NCI-H446 (cell line): ENCODE measurements around the gene FAM149A.

Source experiments
- DNase-seq, 2 experiments: peaks; one replicate each; lab custom pipeline; 2025; lab: John Stamatoyannopoulos, UW

Gene FAM149A

DNA sequence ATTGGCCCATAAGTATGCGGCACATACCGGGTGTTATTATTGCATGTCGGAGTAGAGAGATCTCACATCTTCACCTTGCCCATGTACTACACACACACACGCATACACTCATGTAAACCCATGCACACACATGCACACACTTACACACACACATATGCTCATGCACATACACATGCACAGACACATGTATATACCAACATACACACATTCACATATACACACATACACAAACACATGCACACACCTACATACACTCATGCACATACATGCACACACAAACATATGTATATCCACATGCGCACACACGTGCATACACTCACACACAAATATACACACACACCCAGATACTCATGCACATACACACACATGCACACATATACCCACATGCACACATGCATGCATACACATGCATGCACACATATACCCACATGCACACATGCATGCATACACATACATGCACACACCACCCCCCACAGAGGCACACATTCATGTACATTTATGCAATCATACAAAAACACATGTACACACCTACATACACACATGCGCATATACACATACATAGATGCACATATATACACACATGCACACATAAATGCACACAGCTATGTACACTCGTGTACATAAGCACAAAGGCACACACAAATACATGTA, 98.1 kb downstream of the FAM149A start:
- no peak for DNase-seq

DNA sequence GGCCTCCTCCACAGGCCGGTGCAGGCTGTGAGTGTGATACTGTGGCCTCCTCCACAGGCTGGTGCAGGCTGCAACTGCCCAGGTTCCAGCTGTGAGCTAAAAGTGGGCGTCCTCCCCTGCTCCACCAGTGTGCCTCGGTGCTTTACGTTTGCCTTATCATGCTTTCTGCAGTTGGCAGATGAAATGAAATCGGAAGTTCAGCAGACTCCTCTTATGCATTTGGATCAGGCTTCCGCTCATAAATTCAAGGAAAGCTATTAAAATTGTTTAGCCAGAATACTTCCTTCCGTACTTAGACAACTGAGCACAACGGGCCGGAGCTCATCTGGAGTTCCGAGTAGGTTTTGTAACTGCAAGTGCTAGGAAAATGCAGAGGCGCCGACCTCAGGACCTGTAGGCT, 98.9 kb downstream of the FAM149A start:
- DNase-seq, result no peak

DNA sequence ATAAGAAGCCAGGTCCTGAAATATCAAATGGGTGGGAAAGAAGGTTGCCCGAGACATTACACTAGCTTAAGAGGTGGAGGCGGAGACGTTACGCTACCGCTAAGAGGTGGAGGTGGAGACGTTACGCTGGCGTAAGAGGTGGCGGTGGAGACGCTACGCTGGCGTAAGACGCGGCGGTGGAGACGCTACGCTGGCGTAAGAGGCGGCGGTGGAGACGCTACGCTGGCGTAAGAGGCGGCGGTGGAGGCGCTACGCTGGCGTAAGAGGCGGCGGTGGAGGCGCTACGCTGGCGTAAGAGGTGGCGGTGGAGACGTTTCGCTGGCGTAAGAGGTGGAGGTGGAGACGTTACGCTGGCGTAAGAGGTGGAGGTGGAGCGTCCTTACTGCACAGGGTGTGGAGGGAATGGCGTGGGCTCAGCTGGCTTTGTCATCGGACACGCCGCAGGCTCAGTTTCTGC, 99.6 kb downstream of the FAM149A start:
- DNase-seq, result no peak

DNA sequence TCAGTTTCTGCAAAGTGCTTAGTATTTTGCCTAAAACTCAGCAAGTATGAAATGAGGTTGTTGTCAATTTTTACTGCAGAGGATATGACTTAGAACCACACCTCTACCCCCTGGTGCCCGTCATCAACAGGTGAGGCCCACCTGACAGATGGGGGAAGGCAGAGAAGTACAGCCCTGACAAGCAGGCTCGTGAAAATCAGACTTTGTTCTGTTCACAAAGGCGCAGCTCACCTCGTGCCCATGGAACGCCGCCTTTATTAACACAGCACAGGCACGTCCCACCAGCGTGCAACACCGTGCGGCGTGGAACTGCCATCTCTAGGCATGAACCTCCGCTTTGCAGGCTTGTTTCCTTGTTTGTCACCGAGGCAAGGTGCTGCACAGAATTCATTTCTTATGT, 100.2 kb downstream of the FAM149A start:
- no peak for DNase-seq

DNA sequence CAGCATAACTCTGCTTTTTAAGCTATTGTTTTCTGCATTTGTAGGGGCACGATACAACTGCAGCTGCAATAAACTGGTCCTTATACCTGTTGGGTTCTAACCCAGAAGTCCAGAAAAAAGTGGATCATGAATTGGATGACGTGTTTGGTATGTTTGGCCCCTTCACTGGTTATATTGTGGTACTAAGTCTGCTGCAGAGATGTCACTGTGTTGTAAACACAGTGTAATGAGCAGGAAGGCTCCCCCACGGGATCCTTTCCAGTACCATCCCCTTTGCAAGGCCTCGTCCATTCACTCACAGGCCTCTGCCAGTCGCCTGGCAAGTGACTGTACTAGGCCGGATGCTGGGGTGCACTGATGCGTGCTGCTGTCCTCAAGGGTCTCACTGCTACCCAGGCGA, 100.7 kb downstream of the FAM149A start:
- DNase-seq, result no peak

DNA sequence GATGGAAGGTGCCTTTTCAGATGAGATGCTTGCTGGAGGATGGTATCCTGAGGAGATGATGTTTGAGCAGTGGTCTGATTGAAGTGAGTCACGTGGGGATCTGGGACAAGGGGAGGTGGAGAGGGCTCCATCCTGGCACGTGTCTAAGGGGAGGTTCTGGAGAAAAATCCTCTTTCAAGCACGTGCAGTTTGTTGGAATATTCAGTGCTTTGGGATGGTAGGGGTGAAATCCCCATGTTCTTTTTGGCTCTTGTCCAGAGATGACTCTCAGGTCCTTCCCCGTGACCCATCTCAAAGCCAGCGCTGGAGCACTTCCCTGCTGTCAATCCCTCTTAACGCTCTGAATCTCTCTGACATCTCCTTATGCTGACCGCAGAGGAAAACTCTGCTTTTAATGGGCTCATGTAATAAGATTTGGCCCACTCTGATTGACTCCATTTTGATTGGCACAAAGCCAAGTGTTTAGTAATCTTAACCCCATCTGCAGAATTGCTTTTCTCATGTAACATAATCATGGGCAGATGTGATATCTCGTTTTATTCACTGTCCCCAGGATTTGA, 112.0 kb downstream of the FAM149A start:
- peak in 1 of 2 experiments; percentile 2 for DNase-seq

DNA sequence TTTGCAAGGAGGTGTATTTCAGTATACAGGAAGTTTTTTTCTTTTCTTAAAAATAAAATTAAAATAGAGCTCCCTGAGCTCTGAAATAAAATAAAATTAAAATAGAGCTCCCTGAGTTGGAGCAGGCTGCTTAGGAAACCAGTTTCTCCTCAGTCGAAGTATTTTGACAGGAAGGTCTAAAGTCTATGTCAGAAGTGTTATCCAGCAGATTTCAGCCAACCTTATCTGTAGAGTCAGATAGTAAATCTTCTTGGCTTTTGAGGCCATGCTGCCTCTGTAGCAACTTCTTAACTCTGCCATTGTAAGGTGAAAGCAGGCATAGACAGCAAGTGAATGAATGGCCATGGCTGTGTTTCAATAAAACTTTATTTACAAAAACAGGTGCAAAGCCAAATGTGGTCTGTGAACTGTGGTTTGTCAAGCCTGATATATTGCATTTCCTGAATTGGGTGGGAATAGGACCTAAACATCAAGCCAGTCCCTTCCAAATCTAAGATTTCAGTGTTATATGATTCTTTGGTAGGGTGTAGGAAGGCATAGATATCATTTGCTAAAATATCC, 113.3 kb downstream of the FAM149A start:
- DNase-seq, result no peak

DNA sequence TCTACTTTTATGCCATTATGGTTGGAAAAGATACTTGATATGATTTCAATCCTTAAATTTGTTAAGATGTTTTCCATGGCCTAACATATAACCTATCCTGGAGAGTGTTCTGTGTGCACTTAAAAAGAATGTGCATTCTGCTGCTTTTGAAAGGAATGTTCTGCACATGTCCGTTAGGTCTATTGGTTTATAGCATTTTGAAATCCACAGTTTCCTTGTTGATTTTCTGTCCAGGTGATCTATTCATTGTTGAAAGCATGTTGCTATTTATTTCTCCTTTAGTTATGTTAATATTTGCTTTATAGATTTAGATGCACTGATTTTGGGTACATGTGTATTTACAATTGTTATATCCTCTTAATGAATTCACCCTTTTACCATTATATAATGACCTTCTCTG, 117.1 kb downstream of the FAM149A start:
- no peak for DNase-seq
